ENCODE results near the gene TNF. TPM values are rescaled to one million over a fixed set of nuclear protein-coding genes. Genes with fewer than 3 reads are reported as not detected.

TNF gene
- total and polyA plus RNA-seq, 2 of the 13 experiments (the other 11 are each of a cell fraction or from before 2014, with no cell fraction given), result not detected

GRCh38 chr6:31546958-31547726 is 28.2 kb upstream of the TNF start, which contains the start of gene NFKBIL1 (continued):
- TF ChIP-seq PAXIP1 (CRISPR knock-in tag; conservative IDR thresholded peaks at IDR 0.05) (peak; percentile 38; the same call in 1 of the 2 replicates), GMEB2 (CRISPR knock-in tag; IDR thresholded peaks at IDR 0.05; ENCODE audit: low read depth) (no peak; the same call in 1 of the 2 replicates), STAT6 (CRISPR knock-in tag; IDR thresholded peaks at IDR 0.05; ENCODE audit: borderline replicate concordance) (no peak; the same call in 1 of the 2 replicates), ZNF574 (CRISPR knock-in tag; IDR thresholded peaks at IDR 0.05) (peak; percentile 95), ZNF17 (CRISPR knock-in tag; IDR thresholded peaks at IDR 0.05) (no peak), PRMT3 (CRISPR knock-in tag; IDR thresholded peaks at IDR 0.05; ENCODE audit: borderline replicate concordance, low read depth) (no peak), BORCS8-MEF2B (CRISPR knock-in tag; IDR thresholded peaks at IDR 0.05) (no peak), ARID5B (CRISPR knock-in tag; IDR thresholded peaks at IDR 0.05) (peak; percentile 62; the same call in 1 of the 2 replicates), NCOA1 (CRISPR knock-in tag; IDR thresholded peaks at IDR 0.05) (no peak), ZNF329 (CRISPR knock-in tag; IDR thresholded peaks at IDR 0.05; ENCODE audit: low read depth) (no peak), HNRNPLL (IDR thresholded peaks at IDR 0.05; ENCODE audit: low read depth, low read length, poor library complexity, severe bottlenecking) (peak; percentile 84)
